BJ (cell line): ENCODE results near the gene DUSP10. TPM values are rescaled to one million over a fixed set of nuclear protein-coding genes. Genes with fewer than 3 reads are reported as not detected.

ENCODE experiments used
- CTCF ChIA-PET: fragments of 350-600 bp; formaldehyde crosslinking; extraction: SDS; loops from one replicate; lab custom pipeline; 2021; ENCODE audit warnings: antibody characterized with exemption, inconsistent platforms; lab: Yijun Ruan, JAX
- POLR2A ChIA-PET: fragments of 300-600 bp; sonication (Branson Sonifier 250); formaldehyde crosslinking; extraction: SDS; loops from one replicate; lab custom pipeline; 2021; ENCODE audit warnings: antibody characterized with exemption; lab: Charles Lee
- DNase-seq: peaks from one replicate; pipeline ENCODE4 v3.0.0-alpha.2; 2011; ENCODE audit warnings: low read depth
- H3K27me3 ChIP-seq: 2 replicates; pipeline ENCODE4 v1.6.0; 2011; ENCODE audit warnings: low read length; ENCODE audit not compliant: control insufficient read depth, insufficient read depth
- H3K36me3 ChIP-seq: 2 replicates; pipeline ENCODE4 v1.5.1; 2011; ENCODE audit warnings: low read length; ENCODE audit not compliant: control insufficient read depth, insufficient read depth
- H3K4me3 ChIP-seq: 2 replicates; pipeline ENCODE4 v1.5.1; 2011; ENCODE audit warnings: low read depth, mild to moderate bottlenecking, control low read depth, low read length
- CTCF ChIP-seq: IDR thresholded peaks from 2 replicates; pipeline ENCODE4 v1.5.1; 2011; ENCODE audit warnings: low read depth, mild to moderate bottlenecking, control low read depth, inconsistent platforms, low read length, moderate library complexity; ENCODE audit not compliant: insufficient read depth
- polyA plus RNA-seq: library from polyadenylated mRNA; depleted of rRNA; stranded (reverse); fragments of >200 nt; gene quantifications from 2 replicates; pipeline ENCODE4 v1.2.3, GENCODE V29; 2011

DUSP10 gene
- polyA plus RNA-seq, 1 experiment: 16.1 TPM

- ChIA-PET POLR2A (no interaction called here), CTCF (interaction anchor here (0.5 kb wide), 1 partner anchor 1404 kb away, joined by 4 read pairs; no protein-coding TSS in a partner anchor)
- no peak for TF ChIP-seq CTCF
Observed at GRCh38 chr1:221774054-221774842, 32.4 kb upstream of the DUSP10 start.

GRCh38 chr1:221773383-221773782 lies 31.5 kb upstream of the DUSP10 start:
- no peak for DNase-seq
- TF ChIP-seq CTCF: no peak
- Histone ChIP-seq H3K4me3 (no peak overlapping the region), H3K27me3 (no peaks in the 10 kb centered on the region), H3K36me3 (no peaks in the 10 kb centered on the region)
- CTCF ChIA-PET: no interaction called here
- POLR2A ChIA-PET: no interaction called here

More at GRCh38 chr1:221774054-221774842, 32.4 kb upstream of the DUSP10 start:
- DNase-seq: no peak
- Histone ChIP-seq H3K27me3 (no peaks in the 10 kb centered on the region), H3K36me3 (no peaks in the 10 kb centered on the region), H3K4me3 (no peak overlapping the region)

GRCh38 chr1:221772117-221772516 lies 30.2 kb upstream of the DUSP10 start:
- H3K36me3 ChIP-seq: no peaks in the 10 kb centered on the region
- POLR2A ChIA-PET: no interaction called here
- CTCF ChIA-PET: interaction anchor here (0.8 kb wide), 1 partner anchor 10 kb away, joined by 3 read pairs; no protein-coding TSS in a partner anchor
- no peak overlapping the region for H3K4me3 ChIP-seq
- no peak for TF ChIP-seq CTCF
- H3K27me3 ChIP-seq: no peaks in the 10 kb centered on the region
- no peak for DNase-seq

DNA sequence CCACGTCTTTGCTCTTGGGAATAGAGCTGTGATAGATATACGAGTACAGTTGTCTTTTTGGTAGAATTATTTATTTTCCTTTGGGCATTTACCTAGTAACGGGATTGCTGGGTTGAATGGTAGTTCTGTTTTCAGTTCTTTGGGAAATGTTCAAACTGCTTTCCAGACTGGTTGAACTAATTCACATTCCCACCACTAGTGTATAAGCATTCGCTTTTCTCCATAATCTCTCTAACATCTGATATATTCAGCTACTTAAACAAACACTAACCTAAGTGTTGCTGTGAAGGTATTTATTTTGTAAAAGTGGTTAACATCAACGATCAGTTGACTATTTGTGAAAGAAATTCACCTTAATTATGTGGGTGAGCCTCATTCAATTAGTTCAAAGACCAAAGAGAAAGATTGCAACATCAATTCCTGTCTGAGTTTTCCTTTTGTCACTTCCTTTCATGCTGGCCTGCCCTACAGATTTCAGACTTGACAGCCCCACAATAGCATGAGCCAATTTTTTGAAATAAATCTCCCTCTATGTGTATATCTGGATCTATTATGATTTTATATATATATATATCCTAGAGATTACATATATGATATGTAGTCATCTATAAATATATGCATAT lies 26.7 kb upstream of the DUSP10 start:
- POLR2A ChIA-PET: no interaction called here

More for the DNA sequence above, 26.7 kb upstream of the DUSP10 start:
- CTCF ChIA-PET: interaction anchor here (1.3 to 1.4 kb wide), 3 partner anchors 8 to 68 kb away, joined by 3 to 4 read pairs (median 3); no protein-coding TSS in a partner anchor
- Histone ChIP-seq H3K27me3 (no peaks in the 10 kb centered on the region), H3K36me3 (no peaks in the 10 kb centered on the region), H3K4me3 (no peak overlapping the region)
- no peak for TF ChIP-seq CTCF
- no peak for DNase-seq
